Left ventricle myocardium inferior (tissue), 1 donor: Measurements from ENCODE around the gene TPPP3. TPM values are rescaled to one million over a fixed set of nuclear protein-coding genes. Genes with fewer than 3 reads are reported as not detected.

Experiments used
- DNase-seq: peaks from one replicate; pipeline ENCODE4 v3.0.0-alpha.2; 2020
- H3K27ac ChIP-seq: fragments of 200-600 bp; replicated peaks from 2 replicates; pipeline ENCODE4 v1.8.0; 2021
- H3K27me3 ChIP-seq: fragments of 200-600 bp; 2 replicates; pipeline ENCODE4 v1.8.0; 2021; ENCODE audit warnings: low read depth
- H3K36me3 ChIP-seq: fragments of 200-600 bp; 2 replicates; pipeline ENCODE4 v1.8.0; 2021
- H3K4me1 ChIP-seq: fragments of 200-600 bp; 2 replicates; pipeline ENCODE4 v1.8.0; 2021
- H3K4me3 ChIP-seq: fragments of 200-600 bp; 2 replicates; pipeline ENCODE4 v1.8.0; 2021; ENCODE audit warnings: mild to moderate bottlenecking, moderate library complexity
- H3K9me3 ChIP-seq: fragments of 200-600 bp; replicated peaks from 2 replicates; pipeline ENCODE4 v1.8.0; 2021
- CTCF ChIP-seq: fragments of 200-600 bp; IDR thresholded peaks from 2 replicates; pipeline ENCODE4 v1.8.0; 2021; ENCODE audit warnings: antibody characterized with exemption, mild to moderate bottlenecking, borderline replicate concordance
- intact Hi-C: fragments of 100-400 bp; cut with micrococcal nuclease; formaldehyde crosslinking; loops from one replicate; pipeline ENCODE4 v1.11.0; 2022
- total RNA-seq: library from RNA; stranded (reverse); fragmentation: NEBNext Ultra II Directional; extraction: Animal tissue kit (Norgen Biotek cat#: 25700); gene quantifications from one replicate; pipeline ENCODE4 v1.2.1, GENCODE V29; 2021
- donor health status: DM: no; HTN: yes; CAD: no; lungs with severe emphysema.

The TPPP3 gene
- total RNA-seq, 1 donor from 2014 or later: 15.5 TPM

- no peaks in the 10 kb centered on the region for H3K9me3 ChIP-seq
- H3K36me3 ChIP-seq: no peaks in the 10 kb centered on the region
- intact Hi-C loops: no loop called here
- no peak for DNase-seq
- H3K27ac ChIP-seq: peak overlapping the region; percentile 69
- TF ChIP-seq CTCF: no peak
- peaks cover 49% of the 10 kb centered on the region for H3K4me1 ChIP-seq
- peaks cover 19% of the 10 kb centered on the region for H3K27me3 ChIP-seq
- peak overlapping the region; percentile 66 for H3K4me3 ChIP-seq
Observed at GRCh38 chr16:67390816-67391423, 2.4 kb downstream of the TPPP3 start.

GRCh38 chr16:67389911-67390815 is 3.1 kb downstream of the TPPP3 start:
- no peak for TF ChIP-seq CTCF
- H3K9me3 ChIP-seq: no peaks in the 10 kb centered on the region
- H3K27ac ChIP-seq: no peak overlapping the region
- H3K4me3 ChIP-seq: no peak overlapping the region
- no peaks in the 10 kb centered on the region for H3K36me3 ChIP-seq
- intact Hi-C loops: no loop called here
- DNase-seq: peak; percentile 46
- H3K27me3 ChIP-seq: peaks cover 17% of the 10 kb centered on the region
- peaks cover 41% of the 10 kb centered on the region for H3K4me1 ChIP-seq

GRCh38 chr16:67388591-67388990 is 4.7 kb downstream of the TPPP3 start:
- no peaks in the 10 kb centered on the region for H3K36me3 ChIP-seq
- intact Hi-C loops: no loop called here
- H3K4me3 ChIP-seq: no peak overlapping the region
- no peak for TF ChIP-seq CTCF
- DNase-seq: no peak
- no peaks in the 10 kb centered on the region for H3K9me3 ChIP-seq
- peaks cover 1% of the 10 kb centered on the region for H3K27me3 ChIP-seq
- H3K4me1 ChIP-seq: peaks cover 27% of the 10 kb centered on the region
- no peak overlapping the region for H3K27ac ChIP-seq

GRCh38 chr16:67388191-67388590 is 5.1 kb downstream of the TPPP3 start:
- H3K36me3 ChIP-seq: no peaks in the 10 kb centered on the region
- DNase-seq: no peak
- H3K4me3 ChIP-seq: no peak overlapping the region
- no peak for TF ChIP-seq CTCF
- H3K9me3 ChIP-seq: no peaks in the 10 kb centered on the region
- intact Hi-C loops: no loop called here
- peaks cover 23% of the 10 kb centered on the region for H3K4me1 ChIP-seq
- no peak overlapping the region for H3K27ac ChIP-seq
- no peaks in the 10 kb centered on the region for H3K27me3 ChIP-seq

- Histone ChIP-seq H3K36me3 (no peaks in the 10 kb centered on the region), H3K27ac (no peak overlapping the region), H3K27me3 (no peaks in the 10 kb centered on the region), H3K4me1 (peaks cover 17% of the 10 kb centered on the region), H3K9me3 (no peaks in the 10 kb centered on the region), H3K4me3 (no peak overlapping the region)
- intact Hi-C loops: no loop called here
- no peak for DNase-seq
- no peak for TF ChIP-seq CTCF
Observed at GRCh38 chr16:67387479-67388079, 5.7 kb downstream of the TPPP3 start.
